ENCODE data around the gene KCTD14. TPM values are rescaled to one million over a fixed set of nuclear protein-coding genes. Genes with fewer than 3 reads are reported as not detected.

KCTD14 gene
- polyA plus RNA-seq, 2 of the 4 experiments (the other 2 are of a cell fraction) = 2.7 to 3.2 TPM

DNA sequence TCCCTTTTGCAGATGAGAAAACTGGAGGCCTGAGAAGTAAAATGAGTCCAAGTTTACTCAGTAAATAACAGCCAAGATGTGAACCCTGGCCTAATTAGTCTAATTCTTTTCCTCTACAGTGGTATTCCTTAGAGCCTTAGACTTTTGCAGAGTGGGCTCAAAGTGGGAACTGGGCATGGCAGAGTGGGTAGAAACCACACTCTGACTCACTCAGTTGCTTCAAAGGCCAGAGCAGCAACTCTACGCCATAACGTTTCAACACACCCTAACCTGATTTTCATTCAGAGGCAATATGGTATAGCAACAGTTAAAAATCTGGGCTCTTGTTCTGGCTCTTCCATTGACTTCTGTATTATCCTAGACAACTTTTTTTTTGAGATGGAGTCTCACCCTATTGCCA, 43.4 kb upstream of the KCTD14 start:
- WGBS (ENCODE audit: missing lambda C conversion rate) = 82% methylated on average over 2 of the region's 2 CpGs
- no peak for DNase-seq (ENCODE audit: low read depth in 1 of 2, low spot score in 1 of 2)
- no peak for ATAC-seq
- TF ChIP-seq BHLHE40 (IDR thresholded peaks at IDR 0.05; ENCODE audit: low read depth, low read length) (no peak), FOSB (CRISPR knock-in tag; IDR thresholded peaks at IDR 0.05) (no peak), TP53 (CRISPR knock-in tag; IDR thresholded peaks at IDR 0.05) (no peak), EHF (CRISPR knock-in tag; IDR thresholded peaks at IDR 0.05) (no peak), GATA3 (IDR thresholded peaks at IDR 0.05; ENCODE audit: borderline replicate concordance) (no peak), KDM1A (IDR thresholded peaks at IDR 0.05; ENCODE audit: low read depth) (no peak), CHD4 (IDR thresholded peaks at IDR 0.05; ENCODE audit: borderline replicate concordance) (no peak), NPAS2 (CRISPR knock-in tag; IDR thresholded peaks at IDR 0.05; ENCODE audit: borderline replicate concordance) (no peak), ZC3H11A (IDR thresholded peaks at IDR 0.05) (no peak), ATOH8 (CRISPR knock-in tag; IDR thresholded peaks at IDR 0.05; ENCODE audit: low read depth) (no peak), HOXA7 (CRISPR knock-in tag; IDR thresholded peaks at IDR 0.05) (no peak), ZSCAN20 (CRISPR knock-in tag; IDR thresholded peaks at IDR 0.05) (no peak), ESRRA (IDR thresholded peaks at IDR 0.05; ENCODE audit: borderline replicate concordance, low read length) (no peak), FOSL2 (IDR thresholded peaks at IDR 0.05) (no peak), FOSL2 (CRISPR knock-in tag; IDR thresholded peaks at IDR 0.05) (no peak)
- TF ChIP-seq, protein P1, sequence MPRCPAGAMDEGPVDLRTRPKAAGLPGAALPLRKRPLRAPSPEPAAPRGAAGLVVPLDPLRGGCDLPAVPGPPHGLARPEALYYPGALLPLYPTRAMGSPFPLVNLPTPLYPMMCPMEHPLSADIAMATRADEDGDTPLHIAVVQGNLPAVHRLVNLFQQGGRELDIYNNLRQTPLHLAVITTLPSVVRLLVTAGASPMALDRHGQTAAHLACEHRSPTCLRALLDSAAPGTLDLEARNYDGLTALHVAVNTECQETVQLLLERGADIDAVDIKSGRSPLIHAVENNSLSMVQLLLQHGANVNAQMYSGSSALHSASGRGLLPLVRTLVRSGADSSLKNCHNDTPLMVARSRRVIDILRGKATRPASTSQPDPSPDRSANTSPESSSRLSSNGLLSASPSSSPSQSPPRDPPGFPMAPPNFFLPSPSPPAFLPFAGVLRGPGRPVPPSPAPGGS (IDR thresholded peaks at IDR 0.05) = no peak
- TF ChIP-seq, protein P2, sequence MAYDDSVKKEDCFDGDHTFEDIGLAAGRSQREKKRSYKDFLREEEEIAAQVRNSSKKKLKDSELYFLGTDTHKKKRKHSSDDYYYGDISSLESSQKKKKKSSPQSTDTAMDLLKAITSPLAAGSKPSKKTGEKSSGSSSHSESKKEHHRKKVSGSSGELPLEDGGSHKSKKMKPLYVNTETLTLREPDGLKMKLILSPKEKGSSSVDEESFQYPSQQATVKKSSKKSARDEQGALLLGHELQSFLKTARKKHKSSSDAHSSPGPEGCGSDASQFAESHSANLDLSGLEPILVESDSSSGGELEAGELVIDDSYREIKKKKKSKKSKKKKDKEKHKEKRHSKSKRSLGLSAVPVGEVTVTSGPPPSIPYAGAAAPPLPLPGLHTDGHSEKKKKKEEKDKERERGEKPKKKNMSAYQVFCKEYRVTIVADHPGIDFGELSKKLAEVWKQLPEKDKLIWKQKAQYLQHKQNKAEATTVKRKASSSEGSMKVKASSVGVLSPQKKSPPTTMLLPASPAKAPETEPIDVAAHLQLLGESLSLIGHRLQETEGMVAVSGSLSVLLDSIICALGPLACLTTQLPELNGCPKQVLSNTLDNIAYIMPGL (CRISPR knock-in tag; IDR thresholded peaks at IDR 0.05; ENCODE audit: borderline replicate concordance) = no peak
- Histone ChIP-seq H3K4me1 (no peaks in the 10 kb centered on the region), H3K9me3 (no peaks in the 10 kb centered on the region), H3K27ac (no peak overlapping the region), H3K4me2 (no peak overlapping the region), H3K4me3 (no peak overlapping the region)
- ChIA-PET POLR2A (no interaction called here), CTCF (interaction anchor here (1.0 kb wide), 1 partner anchor 498 kb away, joined by 5 read pairs; no protein-coding TSS in a partner anchor)
- no peak for FAIRE-seq

DNA sequence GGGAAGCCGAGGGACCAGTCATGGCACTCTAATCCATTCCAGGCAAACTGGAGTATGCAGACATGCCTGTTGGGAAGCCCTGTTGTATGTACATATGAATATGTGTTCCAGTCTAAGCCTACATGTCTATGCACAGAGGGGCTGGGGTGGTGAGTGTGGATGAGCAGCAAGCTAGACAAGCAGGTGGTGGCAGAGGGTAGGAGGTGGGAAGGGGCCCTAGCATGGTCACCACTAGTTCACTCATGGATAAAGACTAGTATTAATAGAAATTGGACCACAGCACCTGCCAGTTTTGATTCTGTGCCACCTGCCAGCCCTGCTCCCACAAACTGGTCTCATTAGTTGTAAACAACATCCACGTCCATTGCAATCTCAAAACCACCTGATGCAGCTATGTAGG, 42.1 kb upstream of the KCTD14 start:
- no peak for ATAC-seq
- ChIA-PET CTCF (interaction anchor here (0.6 to 1.1 kb wide), 4 partner anchors 11 to 499 kb away, joined by 3 to 5 read pairs (median 4); partner anchors contain the start of gene NDUFC2), POLR2A (no interaction called here)
- no peak overlapping the region for H3K27ac ChIP-seq
- 76% methylated on average over 2 of the region's 2 CpGs for WGBS (ENCODE audit: missing lambda C conversion rate)
- DNase-seq (ENCODE audit: low read depth in 1 of 2, low spot score in 1 of 2) = no peak
- no peak for TF ChIP-seq EHF (CRISPR knock-in tag; IDR thresholded peaks at IDR 0.05)
- TF ChIP-seq NFE2L2 (conservative IDR thresholded peaks at IDR 0.05; ENCODE audit: low read length) = no peak
- TF ChIP-seq, protein P3, sequence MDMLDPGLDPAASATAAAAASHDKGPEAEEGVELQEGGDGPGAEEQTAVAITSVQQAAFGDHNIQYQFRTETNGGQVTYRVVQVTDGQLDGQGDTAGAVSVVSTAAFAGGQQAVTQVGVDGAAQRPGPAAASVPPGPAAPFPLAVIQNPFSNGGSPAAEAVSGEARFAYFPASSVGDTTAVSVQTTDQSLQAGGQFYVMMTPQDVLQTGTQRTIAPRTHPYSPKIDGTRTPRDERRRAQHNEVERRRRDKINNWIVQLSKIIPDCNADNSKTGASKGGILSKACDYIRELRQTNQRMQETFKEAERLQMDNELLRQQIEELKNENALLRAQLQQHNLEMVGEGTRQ (IDR thresholded peaks at IDR 0.05) = no peak
- TF ChIP-seq ZNF302 (CRISPR knock-in tag; IDR thresholded peaks at IDR 0.05) = no peak
- no peak for TF ChIP-seq ZFP36 (IDR thresholded peaks at IDR 0.05; ENCODE audit: borderline replicate concordance, partially characterized antibody)
- no peak for TF ChIP-seq GATA3 (IDR thresholded peaks at IDR 0.05; ENCODE audit: borderline replicate concordance)
- no peak for TF ChIP-seq E2F6 (IDR thresholded peaks at IDR 0.05; ENCODE audit: borderline replicate concordance, low read depth)
- no peak for TF ChIP-seq BHLHE40 (IDR thresholded peaks at IDR 0.05; ENCODE audit: low read depth, low read length)
- TF ChIP-seq POLR2AphosphoS2 (conservative IDR thresholded peaks at IDR 0.05; ENCODE audit: low read length) = no peak
- TF ChIP-seq HOXB5 (CRISPR knock-in tag; IDR thresholded peaks at IDR 0.05) = no peak
- no peak for TF ChIP-seq RNF2 (IDR thresholded peaks at IDR 0.05; ENCODE audit: borderline replicate concordance, low read depth)
- TF ChIP-seq CHD2 (IDR thresholded peaks at IDR 0.05; ENCODE audit: low read length, partially characterized antibody) = no peak
- TF ChIP-seq CBX8 (IDR thresholded peaks at IDR 0.05) = no peak
- TF ChIP-seq, protein P4, sequence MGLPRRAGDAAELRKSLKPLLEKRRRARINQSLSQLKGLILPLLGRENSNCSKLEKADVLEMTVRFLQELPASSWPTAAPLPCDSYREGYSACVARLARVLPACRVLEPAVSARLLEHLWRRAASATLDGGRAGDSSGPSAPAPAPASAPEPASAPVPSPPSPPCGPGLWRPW (IDR thresholded peaks at IDR 0.05) = no peak
- no peak for TF ChIP-seq RCOR1 (IDR thresholded peaks at IDR 0.05; ENCODE audit: low read depth, low read length)
- no peak overlapping the region for H3K4me2 ChIP-seq
- H3K4me3 ChIP-seq = no peak overlapping the region
- FAIRE-seq = no peak
- no peaks in the 10 kb centered on the region for H3K9me3 ChIP-seq
- no peaks in the 10 kb centered on the region for H3K4me1 ChIP-seq
